Prostate gland (tissue), 2 donors: ENCODE data around the gene SPAG7.

ENCODE experiments used
- POLR2AphosphoS5 ChIP-seq: sonication (generic); formaldehyde crosslinking; IDR thresholded peaks from one replicate; pipeline ENCODE4 v1.6.1; 2017; ENCODE audit warnings: antibody characterized with exemption
- TF ChIP-seq, protein P1 (sequence below), 4 experiments: fragments of 200-600 bp in 2 of 4; fragments of 450-650 bp in 2 of 4; sonication (generic) in 2 of 4; IDR thresholded peaks; 1 replicate in 3 of 4; 2 replicates in 1 of 4; pipeline ENCODE4 v1.5.1; 2016 to 2019; ENCODE audit warnings: antibody characterized with exemption in 4 of 4, mild to moderate bottlenecking in 2 of 4, moderate library complexity in 2 of 4

DNA sequence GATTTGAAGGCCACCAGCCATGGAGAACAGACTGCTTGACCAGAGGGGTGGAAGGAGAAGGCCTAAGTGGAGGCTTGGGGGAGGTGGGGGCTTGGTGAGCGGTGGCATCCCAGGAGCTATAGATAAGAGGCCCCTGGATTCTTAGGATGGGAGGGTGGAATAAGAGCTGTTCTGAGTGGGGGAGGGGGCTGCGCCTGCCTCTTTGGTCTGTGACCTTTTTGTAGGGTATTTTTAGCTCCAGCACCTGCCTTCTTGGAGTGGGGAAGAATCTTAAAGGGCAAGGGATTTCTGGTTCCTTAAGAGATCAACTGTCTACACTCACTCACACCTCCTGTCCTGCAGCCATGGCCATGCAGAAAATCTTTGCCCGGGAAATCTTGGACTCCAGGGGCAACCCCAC, 16.1 kb downstream of the SPAG7 start:
- no peak for TF ChIP-seq POLR2AphosphoS5
- TF ChIP-seq, protein P1, sequence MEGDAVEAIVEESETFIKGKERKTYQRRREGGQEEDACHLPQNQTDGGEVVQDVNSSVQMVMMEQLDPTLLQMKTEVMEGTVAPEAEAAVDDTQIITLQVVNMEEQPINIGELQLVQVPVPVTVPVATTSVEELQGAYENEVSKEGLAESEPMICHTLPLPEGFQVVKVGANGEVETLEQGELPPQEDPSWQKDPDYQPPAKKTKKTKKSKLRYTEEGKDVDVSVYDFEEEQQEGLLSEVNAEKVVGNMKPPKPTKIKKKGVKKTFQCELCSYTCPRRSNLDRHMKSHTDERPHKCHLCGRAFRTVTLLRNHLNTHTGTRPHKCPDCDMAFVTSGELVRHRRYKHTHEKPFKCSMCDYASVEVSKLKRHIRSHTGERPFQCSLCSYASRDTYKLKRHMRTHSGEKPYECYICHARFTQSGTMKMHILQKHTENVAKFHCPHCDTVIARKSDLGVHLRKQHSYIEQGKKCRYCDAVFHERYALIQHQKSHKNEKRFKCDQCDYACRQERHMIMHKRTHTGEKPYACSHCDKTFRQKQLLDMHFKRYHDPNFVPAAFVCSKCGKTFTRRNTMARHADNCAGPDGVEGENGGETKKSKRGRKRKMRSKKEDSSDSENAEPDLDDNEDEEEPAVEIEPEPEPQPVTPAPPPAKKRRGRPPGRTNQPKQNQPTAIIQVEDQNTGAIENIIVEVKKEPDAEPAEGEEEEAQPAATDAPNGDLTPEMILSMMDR (IDR thresholded peaks at IDR 0.05), result no peak
